SW 1271 (cell line): Measurements from ENCODE around the gene NT5DC2.

Experiments used
- DNase-seq, 2 experiments: peaks; one replicate each; lab custom pipeline; 2025; lab: John Stamatoyannopoulos, UW

Gene NT5DC2

DNA sequence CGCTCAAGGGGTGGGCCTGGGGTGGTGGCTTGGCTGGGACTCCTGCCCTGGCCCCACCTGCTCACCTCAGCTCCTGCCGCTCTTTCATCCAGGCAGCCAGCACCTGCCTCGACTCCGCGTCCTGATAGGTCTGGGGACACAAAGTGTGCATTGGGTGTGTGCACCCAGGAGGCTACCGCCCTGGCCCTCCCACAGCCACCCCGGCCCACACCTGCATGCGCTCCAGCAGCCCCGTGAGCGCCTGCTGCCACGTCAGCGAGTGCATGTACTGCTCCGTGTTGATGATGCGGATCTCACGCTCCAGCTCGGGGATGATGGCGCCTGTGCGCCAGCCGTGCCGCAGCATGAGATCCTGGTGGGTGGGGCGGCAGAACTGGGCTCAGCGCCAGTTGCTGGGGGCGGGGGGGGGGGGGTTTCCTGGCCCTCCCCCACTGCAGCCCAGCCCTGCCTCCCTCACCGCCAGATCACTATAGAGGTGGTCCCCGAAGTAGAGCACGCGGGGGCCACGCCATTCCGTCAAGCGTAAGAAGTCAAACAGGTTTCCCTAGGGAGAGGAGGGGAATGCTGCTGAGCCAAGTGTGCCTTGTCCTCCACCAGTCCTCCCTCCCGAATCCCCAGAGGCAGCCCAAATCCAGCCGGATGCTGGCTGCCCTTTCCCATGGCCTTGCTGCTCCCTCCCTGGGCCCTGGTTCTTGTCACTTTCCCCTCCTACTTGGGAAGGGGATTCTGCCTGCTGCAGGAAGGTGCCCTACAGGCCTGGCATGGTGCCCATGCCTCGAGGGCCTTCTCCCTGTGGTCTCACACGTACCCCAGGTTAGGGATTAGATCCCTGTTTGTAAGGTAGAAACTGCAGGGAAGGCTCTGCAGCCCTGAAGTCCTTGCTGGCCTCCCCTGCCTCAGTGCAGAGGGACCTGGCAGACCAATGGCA lies 8.6 kb downstream of the NT5DC2 start:
- no peak for DNase-seq

GRCh38 chr3:52524258-52524751 lies 9.4 kb downstream of the NT5DC2 start:
- DNase-seq = no peak

DNA sequence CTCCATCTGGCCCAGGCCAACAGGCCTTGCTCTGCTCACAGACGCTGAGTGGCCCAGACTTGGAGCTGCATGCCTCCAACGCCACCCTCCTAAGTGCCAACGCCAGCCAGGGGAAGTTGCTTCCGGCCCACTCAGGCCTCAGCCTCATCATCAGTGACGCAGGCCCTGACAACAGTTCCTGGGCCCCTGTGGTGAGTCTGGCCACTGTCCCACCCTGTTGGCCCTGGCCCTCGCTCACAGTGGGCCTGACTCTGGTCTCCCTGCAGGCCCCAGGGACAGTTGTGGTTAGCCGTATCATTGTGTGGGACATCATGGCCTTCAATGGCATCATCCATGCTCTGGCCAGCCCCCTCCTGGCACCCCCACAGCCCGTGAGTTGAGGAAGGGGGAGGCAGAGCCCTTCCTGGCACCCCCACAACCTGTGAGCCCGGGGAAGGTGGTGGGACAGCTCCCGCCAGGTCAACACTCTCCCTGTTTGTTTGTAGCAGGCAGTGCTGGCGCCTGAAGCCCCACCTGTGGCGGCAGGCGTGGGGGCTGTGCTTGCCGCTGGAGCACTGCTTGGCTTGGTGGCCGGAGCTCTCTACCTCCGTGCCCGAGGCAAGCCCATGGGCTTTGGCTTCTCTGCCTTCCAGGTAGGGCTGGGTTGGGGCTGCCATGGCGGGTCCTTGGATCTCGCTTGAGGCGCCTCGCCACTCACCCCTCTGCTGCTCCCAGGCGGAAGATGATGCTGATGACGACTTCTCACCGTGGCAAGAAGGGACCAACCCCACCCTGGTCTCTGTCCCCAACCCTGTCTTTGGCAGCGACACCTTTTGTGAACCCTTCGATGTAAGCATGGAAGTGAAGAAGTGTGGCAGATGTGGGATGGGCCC lies 10.0 kb downstream of the NT5DC2 start:
- DNase-seq = no peak

GRCh38 chr3:52522651-52523251 lies 10.9 kb downstream of the NT5DC2 start:
- DNase-seq = no peak

DNA sequence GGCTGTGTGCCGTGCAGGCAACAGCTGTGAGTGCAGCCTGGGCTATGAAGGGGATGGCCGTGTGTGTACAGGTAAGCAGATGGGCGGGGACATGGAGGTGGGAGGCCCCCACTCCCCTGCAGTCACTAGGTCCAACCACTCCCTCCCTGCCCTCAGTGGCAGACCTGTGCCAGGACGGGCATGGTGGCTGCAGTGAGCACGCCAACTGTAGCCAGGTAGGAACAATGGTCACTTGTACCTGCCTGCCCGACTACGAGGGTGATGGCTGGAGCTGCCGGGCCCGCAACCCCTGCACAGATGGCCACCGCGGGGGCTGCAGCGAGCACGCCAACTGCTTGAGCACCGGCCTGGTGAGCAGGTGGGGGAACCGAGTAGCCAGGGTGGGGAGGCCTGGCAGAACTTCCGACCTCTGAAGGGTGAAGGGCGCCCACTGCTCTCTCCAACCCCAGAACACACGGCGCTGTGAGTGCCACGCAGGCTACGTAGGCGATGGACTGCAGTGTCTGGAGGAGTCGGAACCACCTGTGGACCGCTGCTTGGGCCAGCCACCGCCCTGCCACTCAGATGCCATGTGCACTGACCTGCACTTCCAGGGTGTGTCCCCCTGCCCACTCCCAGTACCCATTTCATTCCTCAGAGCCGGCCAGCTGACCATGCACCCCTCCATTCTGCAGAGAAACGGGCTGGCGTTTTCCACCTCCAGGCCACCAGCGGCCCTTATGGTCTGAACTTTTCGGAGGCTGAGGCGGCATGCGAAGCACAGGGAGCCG lies 11.6 kb downstream of the NT5DC2 start:
- no peak for DNase-seq

DNA sequence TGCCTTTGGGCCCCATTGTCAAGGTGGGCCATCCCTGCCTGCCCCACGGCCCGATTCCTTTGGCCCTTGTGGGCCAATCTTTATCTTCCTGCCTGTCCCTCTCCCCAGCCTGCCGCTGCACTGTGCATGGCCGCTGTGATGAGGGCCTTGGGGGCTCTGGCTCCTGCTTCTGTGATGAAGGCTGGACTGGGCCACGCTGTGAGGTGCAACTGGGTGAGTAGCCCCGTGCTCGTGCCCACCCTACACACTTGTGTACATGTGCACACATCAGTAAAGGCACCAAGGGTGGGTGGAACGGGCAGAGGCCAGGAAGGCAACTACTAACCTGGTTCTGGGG lies 12.2 kb downstream of the NT5DC2 start:
- DNase-seq = no peak

DNA sequence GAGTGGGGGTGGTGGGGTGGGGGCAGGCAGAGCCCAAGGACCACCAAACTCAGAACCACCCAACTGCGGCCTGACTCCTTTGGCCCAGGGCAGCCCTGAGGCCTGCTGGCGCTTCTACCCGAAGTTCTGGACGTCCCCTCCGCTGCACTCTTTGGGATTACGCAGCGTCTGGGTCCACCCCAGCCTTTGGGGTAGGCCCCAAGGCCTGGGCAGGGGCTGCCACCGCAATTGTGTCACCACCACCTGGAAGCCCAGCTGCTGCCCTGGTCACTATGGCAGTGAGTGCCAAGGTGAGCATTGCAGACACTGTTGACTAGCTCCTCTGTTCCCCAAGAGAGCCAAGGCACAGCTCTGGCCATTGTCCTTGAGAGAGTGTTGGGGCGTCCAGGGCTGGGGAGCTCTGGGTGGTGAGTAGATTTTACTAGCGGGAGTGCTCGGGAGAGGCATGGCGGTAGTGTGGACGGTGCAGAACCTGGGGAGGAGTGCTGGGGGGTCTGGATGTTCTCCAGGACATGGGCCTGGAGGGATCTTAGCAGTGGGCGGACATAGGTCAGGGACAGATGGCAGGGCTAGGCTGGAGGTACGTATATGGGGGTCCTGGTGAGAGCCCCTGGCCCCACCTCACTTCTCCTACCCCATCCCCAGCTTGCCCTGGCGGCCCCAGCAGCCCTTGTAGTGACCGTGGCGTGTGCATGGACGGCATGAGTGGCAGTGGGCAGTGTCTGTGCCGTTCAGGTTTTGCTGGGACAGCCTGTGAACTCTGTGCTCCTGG lies 12.8 kb downstream of the NT5DC2 start:
- DNase-seq = no peak

- no peak for DNase-seq
Observed at GRCh38 chr3:52520141-52520667, 13.5 kb downstream of the NT5DC2 start.

- DNase-seq = no peak
Observed at GRCh38 chr3:52519445-52520140, 14.1 kb downstream of the NT5DC2 start.

DNA sequence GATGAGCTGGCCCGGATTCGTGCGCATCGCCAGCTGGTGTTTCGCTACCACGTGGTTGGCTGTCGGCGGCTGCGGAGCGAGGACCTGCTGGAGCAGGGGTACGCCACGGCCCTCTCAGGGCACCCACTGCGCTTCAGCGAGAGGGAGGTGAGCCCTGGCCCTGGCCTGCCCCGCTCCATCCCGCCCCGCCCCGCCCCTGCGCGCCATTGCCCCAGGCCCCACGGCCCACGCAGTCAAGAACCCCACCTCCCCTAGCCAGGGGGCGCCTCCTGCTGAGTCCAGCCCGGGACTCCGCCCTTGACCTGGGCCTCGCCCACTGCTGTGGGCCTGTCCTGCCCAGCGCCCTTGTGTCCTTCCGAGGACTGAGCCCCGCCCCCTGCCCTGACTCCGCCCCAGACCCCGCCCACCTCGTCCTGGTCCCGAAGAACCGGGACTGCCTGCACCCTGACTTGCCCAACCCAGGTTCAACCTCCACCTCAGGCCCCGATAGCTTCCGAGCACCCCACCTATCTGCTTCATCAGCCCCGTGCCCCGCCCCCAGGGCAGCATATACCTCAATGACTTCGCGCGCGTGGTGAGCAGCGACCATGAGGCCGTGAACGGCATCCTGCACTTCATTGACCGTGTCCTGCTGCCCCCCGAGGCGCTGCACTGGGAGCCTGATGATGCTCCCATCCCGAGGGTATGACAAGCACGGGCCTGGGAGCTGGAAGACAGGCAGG lies 14.8 kb downstream of the NT5DC2 start:
- no peak for DNase-seq

DNA sequence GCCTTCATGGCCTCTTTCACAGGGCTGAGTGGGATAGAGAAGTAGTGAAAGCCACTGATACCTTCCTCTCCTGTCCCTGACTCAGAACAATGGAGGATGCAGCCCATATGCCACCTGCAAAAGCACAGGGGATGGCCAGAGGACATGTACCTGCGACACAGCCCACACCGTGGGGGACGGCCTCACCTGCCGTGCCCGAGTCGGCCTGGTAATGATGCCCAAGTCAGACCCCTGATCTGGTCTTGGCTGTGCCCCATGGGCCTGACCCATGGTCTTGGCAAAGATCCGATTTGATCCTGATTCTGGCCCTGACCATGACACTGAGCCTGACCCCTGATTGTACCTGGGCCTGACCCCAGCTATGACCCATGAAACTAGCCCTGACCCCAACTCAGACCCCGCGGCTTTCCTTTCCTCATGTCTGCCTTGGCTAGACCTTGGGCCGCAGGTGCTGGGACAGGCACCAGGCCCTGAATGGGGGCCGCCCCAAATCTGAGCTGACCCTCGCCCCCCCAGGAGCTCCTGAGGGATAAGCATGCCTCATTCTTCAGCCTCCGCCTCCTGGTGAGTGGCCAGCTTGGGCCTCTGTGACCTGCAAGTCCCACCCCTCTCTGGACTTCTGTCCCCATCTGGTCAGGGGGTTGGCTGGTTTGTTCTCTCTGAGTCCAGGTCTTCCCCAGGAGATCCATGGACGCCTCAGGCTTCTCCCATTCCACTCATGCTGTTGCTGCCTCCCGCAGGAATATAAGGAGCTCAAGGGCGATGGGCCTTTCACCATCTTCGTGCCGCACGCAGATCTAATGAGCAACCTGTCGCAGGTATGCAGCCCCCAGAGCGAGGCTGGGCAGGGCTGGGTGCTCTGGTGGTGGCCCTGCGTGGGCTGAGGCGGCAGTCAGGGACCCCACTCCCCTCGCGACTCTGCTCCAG lies 15.6 kb downstream of the NT5DC2 start:
- DNase-seq = no peak

- no peak for DNase-seq
Observed at GRCh38 chr3:52516509-52517195, 17.0 kb downstream of the NT5DC2 start.

DNA sequence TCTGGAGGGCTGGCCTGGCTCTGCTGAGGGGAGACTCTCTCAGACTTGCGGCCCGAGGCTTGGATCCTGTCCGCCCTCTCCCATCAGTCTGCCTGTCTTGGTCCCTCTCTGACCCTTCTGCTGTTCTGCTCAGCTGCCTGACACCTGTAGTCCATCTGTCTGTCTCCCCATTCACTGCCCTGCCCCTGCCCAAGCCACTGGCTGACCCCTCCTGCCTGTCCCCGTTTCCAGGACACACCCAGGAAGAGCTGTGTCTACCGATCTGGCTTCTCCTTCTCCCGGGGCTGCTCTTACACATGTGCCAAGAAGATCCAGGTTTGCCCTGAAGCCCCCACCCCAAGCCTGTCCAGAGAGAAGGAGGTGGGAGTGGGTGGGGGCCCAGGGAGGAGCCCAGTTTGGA lies 18.5 kb downstream of the NT5DC2 start:
- no peak for DNase-seq

DNA sequence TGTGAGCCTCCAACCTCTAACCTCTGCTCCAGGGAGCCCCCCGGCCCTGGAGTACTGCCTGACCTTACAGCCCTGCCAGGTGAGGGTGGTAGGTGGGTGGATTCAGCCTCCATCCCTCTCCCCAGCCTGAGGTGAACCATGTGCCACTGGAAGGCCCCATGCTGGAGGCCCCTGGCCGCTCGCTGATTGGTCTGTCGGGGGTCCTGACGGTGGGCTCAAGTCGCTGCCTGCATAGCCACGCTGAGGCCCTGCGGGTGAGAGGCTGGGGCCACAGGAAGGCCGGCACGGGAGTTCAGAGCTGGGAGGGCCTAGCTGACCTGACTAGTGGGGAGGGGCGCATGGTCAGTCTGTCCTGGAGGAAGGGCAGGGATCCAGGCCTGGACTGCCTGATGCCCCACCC lies 19.1 kb downstream of the NT5DC2 start:
- DNase-seq = no peak

DNA sequence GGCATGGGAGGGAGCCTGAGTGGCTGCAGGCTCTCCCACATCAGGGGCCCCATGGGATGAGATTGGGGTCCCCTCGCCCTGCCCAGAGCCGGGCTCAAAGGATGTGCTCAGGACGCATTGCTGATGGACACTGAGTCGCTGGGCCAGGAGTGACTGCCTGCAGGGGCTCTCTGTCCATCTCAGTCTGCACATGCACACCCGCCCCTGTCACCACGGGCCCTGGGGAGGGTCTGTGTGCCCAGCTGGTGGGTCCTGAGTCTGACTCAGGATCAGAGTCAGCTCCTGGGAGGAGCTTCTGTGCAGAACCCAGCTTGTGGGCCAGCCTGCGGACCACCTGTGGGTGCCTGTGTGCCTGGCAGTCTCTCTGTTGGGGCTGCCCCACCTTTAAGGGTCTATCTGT lies 20.4 kb downstream of the NT5DC2 start:
- no peak for DNase-seq

DNA sequence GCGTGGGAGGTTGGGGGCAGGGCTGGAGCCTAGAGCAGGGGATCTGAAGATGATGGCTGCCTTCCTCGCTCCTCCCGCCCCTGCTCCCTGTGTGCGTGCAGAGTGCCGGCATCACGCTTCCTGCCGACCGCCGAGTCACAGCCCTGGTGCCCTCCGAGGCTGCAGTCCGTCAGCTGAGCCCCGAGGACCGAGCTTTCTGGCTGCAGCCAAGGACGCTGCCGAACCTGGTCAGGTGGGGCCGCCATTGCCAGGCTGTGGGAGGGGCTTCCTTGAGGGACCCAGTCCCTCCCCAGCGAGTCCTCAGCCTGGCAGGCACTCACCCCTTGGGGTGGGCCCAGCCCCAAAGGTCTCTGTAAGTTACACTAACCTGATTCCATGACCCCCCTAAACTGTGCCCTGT lies 20.9 kb downstream of the NT5DC2 start:
- DNase-seq = no peak

- no peak for DNase-seq
Observed at GRCh38 chr3:52512105-52512504, 21.6 kb downstream of the NT5DC2 start.

DNA sequence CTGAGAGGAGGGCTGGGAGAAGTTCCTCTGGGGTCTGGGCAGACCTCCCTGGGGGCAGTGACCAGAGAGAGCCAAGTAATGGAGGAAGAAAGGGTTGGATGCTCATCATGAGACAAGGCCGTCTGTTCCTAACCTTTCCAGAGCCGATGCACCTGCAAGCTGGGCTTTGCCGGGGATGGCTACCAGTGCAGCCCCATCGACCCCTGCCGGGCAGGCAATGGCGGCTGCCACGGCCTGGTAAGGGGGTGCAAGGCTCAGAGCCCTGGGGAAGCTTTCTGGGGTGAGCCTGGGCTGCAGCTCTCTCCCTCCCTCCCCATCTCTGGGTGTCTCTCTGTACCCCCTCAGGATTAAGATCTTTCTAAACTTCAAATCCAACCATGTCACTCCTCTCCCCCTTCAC lies 22.1 kb downstream of the NT5DC2 start:
- DNase-seq = no peak
